SK-N-MC (cell line): ENCODE measurements around the gene DLGAP1.

Source experiments
- DNase-seq: peaks from one replicate; pipeline ENCODE4 v3.0.0-alpha.2; 2011; ENCODE audit warnings: low read depth, low spot score
- H3K27ac ChIP-seq: fragments of 200-600 bp; sonication (generic); 2 replicates; pipeline ENCODE4 v1.5.1; 2016; ENCODE audit warnings: mixed run types
- H3K36me3 ChIP-seq: fragments of 200-600 bp; sonication (generic); 2 replicates; pipeline ENCODE4 v1.6.1; 2017; ENCODE audit warnings: antibody characterized with exemption, low read length, mixed read lengths; ENCODE audit not compliant: insufficient read depth
- H3K4me3 ChIP-seq: fragments of 200-600 bp; sonication (generic); 2 replicates; pipeline ENCODE4 v1.5.1; 2016
- H3K9ac ChIP-seq: fragments of 200-600 bp; sonication (generic); 2 replicates; pipeline ENCODE4 v1.8.0; 2017; ENCODE audit warnings: mixed run types, mixed read lengths; ENCODE audit not compliant: insufficient read length
- H3K9me3 ChIP-seq: fragments of 200-600 bp; sonication (generic); 2 replicates; pipeline ENCODE4 v1.6.1; 2017; ENCODE audit warnings: low read depth, mild to moderate bottlenecking, antibody characterized with exemption, low read length, moderate library complexity, mixed read lengths
- EZH2 ChIP-seq: fragments of 200-600 bp; sonication (generic); IDR thresholded peaks from one replicate; pipeline ENCODE4 v1.6.1; 2017; ENCODE audit warnings: antibody characterized with exemption
- FOXP2 ChIP-seq: optimal IDR thresholded peaks from 2 replicates; pipeline ENCODE3; 2011; ENCODE audit warnings: mild to moderate bottlenecking, moderate library complexity; ENCODE audit not compliant: insufficient read depth; ENCODE audit errors: extremely low read length, control extremely low read depth
- POLR2AphosphoS5 ChIP-seq: IDR thresholded peaks from 2 replicates; pipeline ENCODE4 v1.6.1; 2012; ENCODE audit warnings: mild to moderate bottlenecking, low read depth, low read length, borderline replicate concordance

DLGAP1 gene

GRCh38 chr18:4444306-4444705 lies 10.8 kb downstream of the DLGAP1 start:
- Histone ChIP-seq H3K27ac (no peak overlapping the region), H3K4me3 (no peak overlapping the region), H3K9me3 (no peaks in the 10 kb centered on the region), H3K9ac (no peak overlapping the region), H3K36me3 (no peaks in the 10 kb centered on the region)
- no peak for DNase-seq
- no peak for TF ChIP-seq EZH2

- H3K27ac ChIP-seq: no peak overlapping the region
These were observed 14.0 kb downstream of the DLGAP1 start for GRCh38 chr18:4441098-4441497.

GRCh38 chr18:4438938-4439337 lies 16.2 kb downstream of the DLGAP1 start:
- no peak for TF ChIP-seq EZH2
- DNase-seq: no peak
- Histone ChIP-seq H3K4me3 (no peak overlapping the region), H3K36me3 (no peaks in the 10 kb centered on the region), H3K9ac (no peak overlapping the region), H3K27ac (no peak overlapping the region), H3K9me3 (no peaks in the 10 kb centered on the region)

More at GRCh38 chr18:4441098-4441497, 14.0 kb downstream of the DLGAP1 start:
- Histone ChIP-seq H3K9me3 (no peaks in the 10 kb centered on the region), H3K36me3 (no peaks in the 10 kb centered on the region), H3K4me3 (no peak overlapping the region), H3K9ac (no peak overlapping the region)
- no peak for TF ChIP-seq POLR2AphosphoS5
- no peak for TF ChIP-seq EZH2
- TF ChIP-seq FOXP2: no peak
- DNase-seq: no peak

GRCh38 chr18:4433717-4434116 lies 21.4 kb downstream of the DLGAP1 start:
- no peak for DNase-seq
- no peaks in the 10 kb centered on the region for H3K9me3 ChIP-seq
- H3K36me3 ChIP-seq: no peaks in the 10 kb centered on the region
- no peak overlapping the region for H3K4me3 ChIP-seq
- no peak overlapping the region for H3K27ac ChIP-seq
- TF ChIP-seq FOXP2 (no peak), EZH2 (no peak), POLR2AphosphoS5 (no peak)
- H3K9ac ChIP-seq: no peak overlapping the region

- Histone ChIP-seq H3K9me3 (no peaks in the 10 kb centered on the region), H3K27ac (no peak overlapping the region), H3K36me3 (no peaks in the 10 kb centered on the region), H3K4me3 (no peak overlapping the region), H3K9ac (no peak overlapping the region)
- no peak for DNase-seq
- TF ChIP-seq EZH2: no peak
- no peak for TF ChIP-seq POLR2AphosphoS5
- TF ChIP-seq FOXP2: no peak
These were observed 24.3 kb downstream of the DLGAP1 start for GRCh38 chr18:4430836-4431235.

- no peak overlapping the region for H3K27ac ChIP-seq
- no peak for TF ChIP-seq EZH2
- TF ChIP-seq POLR2AphosphoS5: no peak
- no peak for TF ChIP-seq FOXP2
- H3K4me3 ChIP-seq: no peak overlapping the region
- H3K36me3 ChIP-seq: no peaks in the 10 kb centered on the region
- no peak for DNase-seq
- no peak overlapping the region for H3K9ac ChIP-seq
- no peaks in the 10 kb centered on the region for H3K9me3 ChIP-seq
These were observed 37.4 kb downstream of the DLGAP1 start for GRCh38 chr18:4417714-4418113.

GRCh38 chr18:4416976-4417375 lies 38.1 kb downstream of the DLGAP1 start:
- Histone ChIP-seq H3K9ac (no peak overlapping the region), H3K4me3 (no peak overlapping the region), H3K27ac (no peak overlapping the region), H3K9me3 (no peaks in the 10 kb centered on the region), H3K36me3 (no peaks in the 10 kb centered on the region)
- no peak for TF ChIP-seq FOXP2
- TF ChIP-seq EZH2: no peak
- TF ChIP-seq POLR2AphosphoS5: no peak
- no peak for DNase-seq

GRCh38 chr18:4412286-4412685 lies 42.8 kb downstream of the DLGAP1 start:
- H3K4me3 ChIP-seq: no peak overlapping the region
- H3K27ac ChIP-seq: no peak overlapping the region
- H3K9ac ChIP-seq: no peak overlapping the region
- no peak for DNase-seq
- no peak for TF ChIP-seq EZH2
- no peaks in the 10 kb centered on the region for H3K9me3 ChIP-seq
- no peaks in the 10 kb centered on the region for H3K36me3 ChIP-seq

GRCh38 chr18:4406856-4407255 lies 48.3 kb downstream of the DLGAP1 start:
- no peak overlapping the region for H3K27ac ChIP-seq
- no peak for TF ChIP-seq EZH2
- TF ChIP-seq FOXP2: no peak
- TF ChIP-seq POLR2AphosphoS5: no peak
- no peaks in the 10 kb centered on the region for H3K36me3 ChIP-seq
- no peak for DNase-seq
- H3K9ac ChIP-seq: no peak overlapping the region
- no peak overlapping the region for H3K4me3 ChIP-seq
- H3K9me3 ChIP-seq: no peaks in the 10 kb centered on the region
